H9 (cell line): Measurements from ENCODE around the gene TTC28. TPM values are rescaled to one million over a fixed set of nuclear protein-coding genes. Genes with fewer than 3 reads are reported as not detected.
"Not testable (repeated sequence)": the region's sequence is repeated elsewhere in the genome, so short reads cannot be mapped to it uniquely, and the experiment has no call there.

Experiments used
- DNase-seq: peaks from one replicate; pipeline ENCODE4 v3.0.0-alpha.2; 2017
- H2AFZ ChIP-seq: one replicate; pipeline ENCODE4 v1.6.1; 2013; ENCODE audit warnings: mild to moderate bottlenecking, low read length, control low read depth, moderate library complexity
- H2AK5ac ChIP-seq: 2 replicates; pipeline ENCODE4 v1.6.1; 2013; ENCODE audit warnings: low read length, control low read depth, mixed read lengths; ENCODE audit not compliant: insufficient read length
- H2BK120ac ChIP-seq: one replicate; pipeline ENCODE4 v1.6.1; 2013; ENCODE audit warnings: low read depth, mild to moderate bottlenecking, low read length, control low read depth, inconsistent platforms; ENCODE audit not compliant: poor library complexity, severe bottlenecking
- H2BK12ac ChIP-seq: 2 replicates; pipeline ENCODE4 v1.6.1; 2013; ENCODE audit warnings: low read length, control low read depth, mixed read lengths, low read depth; ENCODE audit not compliant: insufficient read length
- H2BK15ac ChIP-seq: 2 replicates; pipeline ENCODE4 v1.6.1; 2013; ENCODE audit warnings: low read depth, low read length, control low read depth
- H2BK20ac ChIP-seq: one replicate; pipeline ENCODE4 v1.6.1; 2013; ENCODE audit warnings: low read depth, mild to moderate bottlenecking, low read length, control low read depth, inconsistent platforms; ENCODE audit not compliant: poor library complexity, severe bottlenecking
- H2BK5ac ChIP-seq: 2 replicates; pipeline ENCODE4 v1.6.1; 2013; ENCODE audit warnings: low read length, control low read depth, mixed read lengths; ENCODE audit not compliant: insufficient read length
- H3K14ac ChIP-seq: 2 replicates; pipeline ENCODE4 v1.6.1; 2013; ENCODE audit warnings: low read length, control low read depth; ENCODE audit not compliant: insufficient read depth
- H3K18ac ChIP-seq: 2 replicates; pipeline ENCODE4 v1.6.1; 2013; ENCODE audit warnings: low read depth, mild to moderate bottlenecking, mixed read lengths, low read length, control low read depth; ENCODE audit not compliant: insufficient read length
- H3K23ac ChIP-seq: 2 replicates; pipeline ENCODE4 v1.6.1; 2013; ENCODE audit warnings: low read length, control low read depth, mixed read lengths, low read depth; ENCODE audit not compliant: insufficient read length
- H3K23me2 ChIP-seq: 2 replicates; pipeline ENCODE4 v1.6.1; 2013; ENCODE audit warnings: low read depth, mild to moderate bottlenecking, mixed read lengths, low read length, control low read depth; ENCODE audit not compliant: insufficient read length, poor library complexity, severe bottlenecking
- H3K27ac ChIP-seq: 2 replicates; pipeline ENCODE4 v1.5.1; 2013; ENCODE audit warnings: low read length, control low read depth, mixed read lengths, low read depth; ENCODE audit not compliant: insufficient read length
- H3K27me3 ChIP-seq: 2 replicates; pipeline ENCODE4 v1.6.1; 2013; ENCODE audit warnings: low read length, control low read depth, inconsistent platforms; ENCODE audit not compliant: insufficient read depth
- H3K4ac ChIP-seq: 2 replicates; pipeline ENCODE4 v1.6.1; 2013; ENCODE audit warnings: low read depth, mild to moderate bottlenecking, control low read depth, inconsistent platforms, low read length, moderate library complexity
- H3K4me1 ChIP-seq: 2 replicates; pipeline ENCODE4 v1.6.1; 2013; ENCODE audit warnings: low read length, control low read depth, inconsistent platforms; ENCODE audit not compliant: insufficient read depth
- H3K4me2 ChIP-seq: 2 replicates; pipeline ENCODE4 v1.6.1; 2013; ENCODE audit warnings: low read length, control low read depth, mixed read lengths; ENCODE audit not compliant: insufficient read length, insufficient read depth
- H3K56ac ChIP-seq: 2 replicates; pipeline ENCODE4 v1.6.1; 2013; ENCODE audit warnings: low read depth, mild to moderate bottlenecking, mixed read lengths, low read length, control low read depth; ENCODE audit not compliant: insufficient read length
- H3K79me1 ChIP-seq: 2 replicates; pipeline ENCODE4 v1.6.1; 2013; ENCODE audit warnings: low read depth, mild to moderate bottlenecking, moderate library complexity, low read length, control low read depth, inconsistent platforms; ENCODE audit not compliant: insufficient read depth, poor library complexity, severe bottlenecking
- H3K79me2 ChIP-seq: 2 replicates; pipeline ENCODE4 v1.6.1; 2013; ENCODE audit warnings: low read length, control low read depth, inconsistent platforms; ENCODE audit not compliant: insufficient read depth
- H3K9ac ChIP-seq: 2 replicates; pipeline ENCODE4 v1.6.1; 2013; ENCODE audit warnings: low read length, control low read depth, mixed read lengths; ENCODE audit not compliant: insufficient read length; ENCODE audit errors: extremely low read depth
- H3K9me3 ChIP-seq: one replicate; pipeline ENCODE4 v1.6.1; 2013; ENCODE audit warnings: low read depth, low read length, inconsistent platforms; ENCODE audit not compliant: control insufficient read depth
- H3T11ph ChIP-seq: one replicate; pipeline ENCODE4 v1.6.1; 2013; ENCODE audit warnings: mild to moderate bottlenecking, low read length, control low read depth, inconsistent platforms
- H4K20me1 ChIP-seq: one replicate; pipeline ENCODE4 v1.6.1; 2013; ENCODE audit not compliant: control insufficient read depth, insufficient read length, insufficient read depth
- H4K5ac ChIP-seq: 2 replicates; pipeline ENCODE4 v1.6.1; 2013; ENCODE audit warnings: low read depth, mild to moderate bottlenecking, mixed read lengths, low read length, control low read depth; ENCODE audit not compliant: insufficient read length
- H4K8ac ChIP-seq: replicated peaks from 2 replicates; pipeline ENCODE4 v1.6.1; 2013; ENCODE audit warnings: low read length, control low read depth, mixed read lengths, low read depth; ENCODE audit not compliant: insufficient read length
- H4K91ac ChIP-seq: 2 replicates; pipeline ENCODE4 v1.6.1; 2013; ENCODE audit warnings: low read depth, mild to moderate bottlenecking, moderate library complexity, mixed read lengths, low read length, control low read depth; ENCODE audit not compliant: insufficient read length
- H3K27ac Mint-ChIP-seq, 3 experiments: 2 replicates in 2 of 3; 3 replicates in 1 of 3; pipeline ENCODE4 v1.8.0; 2020 to 2021; ENCODE audit warnings: mixed read lengths in 3 of 3, mild to moderate bottlenecking in 1 of 3, moderate library complexity in 1 of 3
- H3K27me3 Mint-ChIP-seq: 2 replicates; pipeline ENCODE4 v1.8.0; 2021; ENCODE audit warnings: low read depth, mild to moderate bottlenecking, moderate library complexity, mixed read lengths
- H3K36me3 Mint-ChIP-seq, 3 experiments: 2 replicates in 2 of 3; 3 replicates in 1 of 3; pipeline ENCODE4 v1.8.0; 2020 to 2021; ENCODE audit warnings: low read depth in 3 of 3, mixed read lengths in 3 of 3; ENCODE audit not compliant: insufficient read depth in 1 of 3
- H3K4me1 Mint-ChIP-seq, 2 experiments: 2 replicates each; pipeline ENCODE4 v1.8.0; 2020; ENCODE audit warnings: mixed read lengths in 2 of 2
- H3K4me3 Mint-ChIP-seq, 2 experiments: 2 replicates in 1 of 2; 3 replicates in 1 of 2; pipeline ENCODE4 v1.8.0; 2020 to 2021; ENCODE audit warnings: mild to moderate bottlenecking in 2 of 2, mixed read lengths in 2 of 2, moderate library complexity in 1 of 2
- H3K9me3 Mint-ChIP-seq, 2 experiments: 2 replicates in 1 of 2; 3 replicates in 1 of 2; pipeline ENCODE4 v1.8.0; 2020; ENCODE audit warnings: mild to moderate bottlenecking in 2 of 2, mixed read lengths in 2 of 2, moderate library complexity in 1 of 2
- WGBS: extraction: QIAGEN DNeasy Blood & Tissue Kit; methylation state at CpG from one replicate; pipeline ENCODE4 v1.1.7; 2013; ENCODE audit warnings: missing lambda C conversion rate, low lambda C conversion rate, mixed read lengths; ENCODE audit not compliant: insufficient read length; ENCODE audit errors: extremely low coverage; 5-methylcytosine and 5-hydroxymethylcytosine counted together
- total RNA-seq: library from RNA; stranded (reverse); gene quantifications from 2 replicates; pipeline ENCODE4 v1.2.1, GENCODE V29; 2021

The TTC28 gene
- total RNA-seq, 1 experiment from 2014 or later: 13.6 TPM

- H3K79me1 ChIP-seq, H4K20me1 ChIP-seq, H3K4ac ChIP-seq, H3K4me1 ChIP-seq, H3K27ac ChIP-seq, H3K9me3 ChIP-seq, H2AFZ ChIP-seq, H3K14ac ChIP-seq, H3K27ac Mint-ChIP-seq, H3K23me2 ChIP-seq, DNase-seq, H2BK5ac ChIP-seq, H3K4me2 ChIP-seq, H2BK120ac ChIP-seq, H4K91ac ChIP-seq, H3T11ph ChIP-seq, H2BK15ac ChIP-seq, H3K27me3 ChIP-seq, H4K8ac ChIP-seq, H3K27me3 Mint-ChIP-seq, H2BK20ac ChIP-seq, H2BK12ac ChIP-seq, H3K18ac ChIP-seq, H3K23ac ChIP-seq, H3K79me2 ChIP-seq, H3K56ac ChIP-seq, H3K9me3 Mint-ChIP-seq, H2AK5ac ChIP-seq, H4K5ac ChIP-seq, H3K9ac ChIP-seq, H3K4me3 Mint-ChIP-seq: not testable (repeated sequence)
- WGBS: no CpG with 5 or more reads among the region's 2 CpGs
- H3K36me3 Mint-ChIP-seq: peaks cover 22 to 77% (median 33%) of the 10 kb centered on the region in 3 experiments; a peak in 6 of 7 replicates
- peaks cover 18 to 25% of the 10 kb centered on the region in 2 experiments for H3K4me1 Mint-ChIP-seq
These were observed 10.2 kb upstream of the TTC28 start for GRCh38 chr22:28689796-28690195.

- not testable (repeated sequence) for H2BK20ac ChIP-seq, H4K8ac ChIP-seq, H3K4me3 Mint-ChIP-seq, H3K56ac ChIP-seq, H2AFZ ChIP-seq, H3K79me2 ChIP-seq, H4K5ac ChIP-seq, H3K79me1 ChIP-seq, H2AK5ac ChIP-seq, H2BK12ac ChIP-seq, H4K91ac ChIP-seq, H3K14ac ChIP-seq, H3K18ac ChIP-seq, H3K9me3 Mint-ChIP-seq, H3K9me3 ChIP-seq, H3K23me2 ChIP-seq, H3K4me1 Mint-ChIP-seq, H4K20me1 ChIP-seq, H3T11ph ChIP-seq, H3K4me1 ChIP-seq, H3K4ac ChIP-seq, H3K27me3 ChIP-seq, H2BK120ac ChIP-seq, H3K9ac ChIP-seq, H3K23ac ChIP-seq, DNase-seq, H3K27ac ChIP-seq, H3K4me2 ChIP-seq, H2BK5ac ChIP-seq, H2BK15ac ChIP-seq, H3K27ac Mint-ChIP-seq
- WGBS: no CpG with 5 or more reads among the region's 4 CpGs
- H3K36me3 Mint-ChIP-seq: peaks cover 6 to 22% (median 8%) of the 10 kb centered on the region in 3 experiments; a peak in 5 of 7 replicates
- peaks cover 26% of the 10 kb centered on the region for H3K27me3 Mint-ChIP-seq
These were observed 3.3 kb upstream of the TTC28 start for GRCh38 chr22:28682966-28683365.
